ENCODE data around the gene NXPH2.
A peak's percentile ranks its signal among the peaks of the same experiment; 100 is the strongest.

The NXPH2 gene

DNA sequence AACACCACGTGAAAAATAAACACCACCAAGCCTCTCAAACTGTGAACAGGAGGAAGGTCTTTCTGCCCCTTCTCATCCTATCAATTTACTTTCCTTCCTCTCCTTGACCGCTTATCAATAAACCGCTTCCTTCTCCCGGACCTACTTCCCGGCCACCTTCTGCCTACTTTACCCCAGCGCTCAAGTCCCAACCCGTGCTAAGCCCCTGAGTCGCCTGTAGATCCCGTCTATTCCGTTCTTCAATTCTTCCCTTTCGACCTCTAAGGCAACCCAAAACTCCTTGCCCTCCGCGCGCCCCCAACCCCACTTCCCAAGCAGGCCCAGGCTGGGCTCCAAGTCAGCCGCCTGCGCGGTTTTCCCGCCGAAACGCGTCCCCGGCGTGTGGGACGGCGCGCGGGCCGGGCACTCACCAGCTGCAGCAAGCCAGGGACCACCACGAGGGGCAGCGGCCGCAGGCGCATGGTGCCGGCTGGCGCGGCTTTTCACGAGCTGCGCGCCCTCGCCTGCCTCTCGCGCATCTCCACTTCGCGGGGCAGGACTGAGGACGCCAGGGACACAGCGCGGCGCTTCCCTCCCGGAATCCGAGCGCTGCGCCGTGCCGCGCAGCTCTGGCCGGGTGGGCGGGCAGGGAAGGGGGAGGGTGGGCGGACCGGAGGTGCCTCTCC, at the start of gene NXPH2:
Gene NXPH2 (minus strand): TSS at position 610 of the 665 bp plus-strand sequence. CDS start 149 bp downstream, at position 461.
- DNase-seq (ENCODE audit: low spot score), result no peak

DNA sequence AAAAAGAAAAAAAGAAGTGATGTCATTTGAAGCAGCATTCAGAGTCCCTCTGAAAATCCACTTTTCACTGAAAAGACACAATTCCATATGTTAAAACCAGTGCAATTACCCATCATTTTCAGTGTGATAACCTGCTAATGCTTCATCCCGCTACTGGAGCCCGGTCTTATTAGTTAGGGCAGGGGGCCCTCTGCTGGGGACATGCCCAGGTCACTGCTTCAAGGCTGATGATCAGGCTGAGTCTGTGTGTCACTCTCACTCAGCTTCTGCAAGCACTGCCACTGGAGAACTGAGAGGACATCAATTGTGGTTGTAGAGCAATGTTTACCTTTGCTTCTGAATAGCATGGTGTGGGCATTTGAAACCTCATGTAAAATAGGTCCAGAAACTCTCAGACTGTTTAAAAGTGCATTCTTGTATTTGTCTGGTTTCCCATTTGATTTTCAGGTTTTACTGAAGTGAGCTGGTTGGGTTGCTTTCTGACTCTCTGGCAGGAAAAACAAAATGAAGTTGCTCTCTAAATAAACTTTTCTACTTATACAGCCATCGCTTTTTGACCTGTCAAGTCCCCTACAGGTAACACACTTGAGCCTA, 49.2 kb upstream of the NXPH2 start:
- DNase-seq (ENCODE audit: low spot score), result no peak

DNA sequence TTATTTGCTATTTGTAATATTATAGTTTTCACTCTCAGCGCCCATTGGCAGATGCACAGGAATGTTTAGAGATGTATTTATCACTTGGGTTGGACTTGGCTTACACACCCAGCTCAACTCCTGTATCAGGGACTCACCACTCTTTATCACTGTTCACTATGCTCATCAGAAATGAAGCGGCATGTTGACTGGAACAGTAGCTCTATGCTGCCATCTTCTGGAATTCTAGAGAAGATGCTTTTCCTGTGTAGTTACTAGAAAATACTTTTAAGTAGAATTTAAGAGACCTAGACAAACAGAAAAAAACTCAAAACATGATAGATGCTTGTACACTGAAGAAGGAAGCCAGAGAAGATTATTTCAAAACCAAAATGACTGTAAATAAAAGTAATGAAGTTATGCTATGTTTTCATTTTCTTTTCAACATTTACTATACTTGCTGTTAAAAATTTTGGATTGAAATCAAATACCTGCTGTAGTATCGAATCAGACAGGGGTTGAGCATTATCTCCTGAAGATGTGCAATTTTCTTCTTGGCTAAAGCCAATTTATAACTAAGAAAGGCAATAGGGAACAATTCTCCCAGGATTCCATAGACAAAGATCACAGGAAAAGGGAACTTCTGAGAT, 47.4 kb upstream of the NXPH2 start:
- peak; percentile 21 for DNase-seq (ENCODE audit: low spot score)

DNA sequence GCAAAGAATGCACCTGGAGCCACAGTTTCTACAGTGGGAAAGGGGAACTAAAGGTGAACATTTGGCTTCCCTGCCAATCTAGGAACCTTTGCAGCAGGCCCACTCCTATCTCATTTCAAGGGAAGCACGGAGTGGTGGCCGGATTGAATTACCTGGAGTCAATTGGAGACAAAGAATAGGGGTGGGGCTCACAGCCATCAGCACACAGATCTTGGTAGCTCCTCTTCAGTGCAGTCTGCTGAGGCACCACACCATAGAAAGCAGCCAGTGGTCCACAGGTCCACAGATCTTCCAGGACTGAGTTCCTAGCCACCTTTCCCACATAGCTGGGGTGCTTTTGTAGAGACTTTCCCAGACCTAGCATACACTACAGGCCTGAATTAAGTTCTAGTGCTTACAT, 43.5 kb upstream of the NXPH2 start:
- DNase-seq (ENCODE audit: low spot score), result no peak

DNA sequence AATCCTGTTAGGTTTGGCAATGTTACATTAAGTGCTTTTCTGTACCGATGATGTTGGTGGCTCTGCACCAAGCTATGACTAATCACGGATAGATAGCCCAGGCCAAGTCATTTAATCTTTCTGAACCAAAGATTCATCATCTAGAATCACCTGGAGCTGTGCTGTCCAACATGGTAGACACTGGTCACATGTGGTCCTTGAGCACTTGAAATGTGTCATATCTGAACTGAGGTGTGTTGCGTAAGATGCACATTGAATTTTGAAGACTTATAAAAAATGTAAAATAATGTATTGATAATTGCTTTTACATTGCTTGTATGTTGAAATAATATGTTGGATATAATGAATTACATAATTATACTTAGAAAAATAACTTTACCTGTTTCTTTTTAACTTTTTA, 39.8 kb upstream of the NXPH2 start:
- no peak for DNase-seq (ENCODE audit: low spot score)

DNA sequence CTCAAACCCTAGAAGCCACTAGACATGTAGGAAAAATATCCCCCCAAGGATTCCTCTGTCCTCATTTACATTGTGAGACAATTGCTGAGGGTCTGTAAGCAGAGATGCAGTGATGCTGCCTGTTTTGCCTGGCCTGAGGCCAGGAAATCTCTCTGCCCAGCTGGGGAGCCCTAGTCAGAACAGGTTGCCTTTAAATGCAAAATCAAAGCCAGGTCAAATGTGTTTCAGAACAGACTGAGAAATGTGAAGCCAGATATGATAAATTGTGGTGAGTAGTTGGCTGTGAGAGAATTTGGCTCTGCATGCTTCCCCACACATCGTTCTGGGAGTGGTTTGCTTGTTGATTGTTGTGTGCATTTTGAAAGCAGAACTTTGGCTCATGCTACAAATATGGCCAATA, 38.4 kb upstream of the NXPH2 start:
- DNase-seq (ENCODE audit: low spot score), result no peak

DNA sequence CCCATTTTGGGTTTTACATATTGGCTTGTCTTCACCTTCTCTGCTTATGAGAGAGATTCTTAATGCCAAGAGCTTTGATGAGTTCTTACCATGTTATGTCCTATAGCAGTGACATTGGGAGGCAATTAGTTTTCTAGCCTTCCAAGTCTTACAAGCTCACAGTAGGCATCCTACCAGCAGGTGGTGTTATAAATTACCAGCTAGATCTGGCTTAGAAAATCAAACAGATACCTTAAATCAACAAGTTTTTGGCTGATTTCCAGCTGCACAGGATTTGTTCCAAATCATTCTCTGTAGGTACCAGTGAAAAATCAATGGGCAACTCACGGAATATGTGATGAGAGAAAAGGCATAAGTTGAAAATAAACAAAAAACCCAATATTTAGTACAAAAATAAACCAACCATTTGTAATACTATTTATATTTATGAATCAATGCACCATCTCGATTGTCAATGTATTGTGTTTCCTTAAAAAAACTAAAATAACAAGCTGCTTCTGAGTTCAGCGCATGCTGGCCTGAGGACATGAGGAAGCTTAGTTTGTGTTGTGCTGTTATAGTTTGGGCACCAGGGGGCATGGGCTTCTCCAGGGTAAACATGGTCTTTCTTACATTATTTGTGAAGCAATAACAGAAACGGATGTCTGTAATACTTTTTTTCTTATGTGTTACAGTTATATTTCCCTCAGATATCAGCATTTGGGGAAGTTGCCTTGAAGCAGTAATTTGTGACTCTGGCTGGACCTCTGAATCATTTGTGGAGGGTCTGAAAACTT, 34.1 kb upstream of the NXPH2 start:
- no peak for DNase-seq (ENCODE audit: low spot score)

DNA sequence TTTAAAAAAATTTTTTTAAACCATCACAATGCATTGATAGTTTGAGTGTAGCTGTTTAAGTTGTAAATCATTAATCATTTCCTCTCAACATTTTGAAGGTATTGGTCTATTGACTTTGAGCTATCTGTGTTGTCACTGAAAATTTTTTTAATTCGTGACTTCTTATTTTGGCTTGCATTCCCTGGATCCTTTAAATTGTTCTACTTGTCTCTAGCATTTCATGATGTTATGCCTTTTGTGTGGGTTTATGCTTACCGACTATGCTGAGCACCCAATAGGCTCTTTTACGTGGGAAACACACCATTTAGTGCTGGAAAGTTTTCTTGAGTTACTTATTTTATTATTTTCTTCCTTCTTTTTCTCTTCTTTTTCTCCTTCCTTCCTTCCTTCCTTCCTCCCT, 31.2 kb upstream of the NXPH2 start:
- no peak for DNase-seq (ENCODE audit: low spot score)

DNA sequence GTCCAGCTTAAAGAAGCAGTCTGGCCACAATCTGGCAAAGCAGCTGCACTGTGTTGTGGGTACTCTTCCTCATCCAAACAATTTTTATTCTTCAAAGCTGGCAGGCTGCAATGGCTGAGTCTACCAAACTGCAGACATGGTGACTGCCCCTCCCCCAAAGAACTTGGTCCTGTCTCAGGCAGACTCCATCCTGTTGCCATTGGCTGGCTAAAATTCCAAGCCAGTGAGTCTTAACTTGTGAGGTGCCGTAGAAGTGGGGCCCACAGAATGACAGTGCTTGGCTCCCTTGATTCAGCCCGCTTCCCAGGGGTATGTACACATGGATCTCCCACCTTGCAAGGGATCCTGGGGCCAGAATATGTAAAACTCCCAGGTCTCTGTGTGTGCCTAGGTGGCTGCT, 14.5 kb upstream of the NXPH2 start:
- DNase-seq (ENCODE audit: low spot score), result no peak

DNA sequence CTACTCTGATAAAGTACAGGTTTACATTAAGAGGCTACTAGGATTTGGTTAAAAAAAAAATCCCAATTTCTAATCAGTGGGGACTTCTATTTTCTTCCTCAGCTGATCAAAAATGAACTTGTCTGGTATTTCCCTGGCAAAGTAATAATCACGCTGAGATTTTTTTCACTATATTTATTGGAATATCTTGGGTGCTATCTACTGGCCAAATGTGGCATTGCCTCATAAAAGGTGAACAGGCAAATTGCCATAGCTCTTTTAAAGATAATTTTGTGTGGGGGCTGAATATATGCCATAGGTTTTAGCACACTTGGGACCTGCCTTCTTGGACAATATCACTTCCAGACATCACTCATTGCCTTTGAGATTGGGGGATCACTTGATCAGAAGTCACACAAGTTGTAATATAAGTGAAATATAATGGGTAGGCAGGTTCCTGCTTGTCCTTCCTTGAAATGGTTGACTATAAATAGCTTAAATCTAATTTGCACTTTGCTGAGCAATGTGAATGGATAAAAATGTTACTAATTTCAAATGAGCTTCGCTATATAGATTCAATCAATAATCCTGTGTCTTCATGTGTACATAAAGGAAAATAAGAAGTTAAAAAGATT, 7.0 kb upstream of the NXPH2 start:
- no peak for DNase-seq (ENCODE audit: low spot score)

DNA sequence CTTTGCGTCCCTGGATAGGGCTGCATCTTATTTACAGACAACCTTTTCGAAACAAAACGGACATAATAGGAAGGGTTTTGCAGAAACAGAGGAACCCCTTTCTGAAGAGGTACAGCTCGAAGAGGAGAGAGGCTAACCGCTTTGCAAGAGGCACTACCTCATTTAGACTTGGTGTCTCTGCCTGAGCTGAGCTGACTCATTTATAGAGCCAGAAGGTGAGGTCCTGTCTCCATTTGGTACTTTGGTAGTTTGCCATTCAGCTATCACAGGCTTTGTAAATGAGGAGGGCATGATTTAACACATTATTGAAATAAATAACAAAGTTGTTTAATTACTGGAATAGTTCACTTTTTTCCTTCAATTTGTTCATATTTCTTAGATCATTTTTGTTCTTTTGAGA, 2.2 kb upstream of the NXPH2 start:
- no peak for DNase-seq (ENCODE audit: low spot score)

DNA sequence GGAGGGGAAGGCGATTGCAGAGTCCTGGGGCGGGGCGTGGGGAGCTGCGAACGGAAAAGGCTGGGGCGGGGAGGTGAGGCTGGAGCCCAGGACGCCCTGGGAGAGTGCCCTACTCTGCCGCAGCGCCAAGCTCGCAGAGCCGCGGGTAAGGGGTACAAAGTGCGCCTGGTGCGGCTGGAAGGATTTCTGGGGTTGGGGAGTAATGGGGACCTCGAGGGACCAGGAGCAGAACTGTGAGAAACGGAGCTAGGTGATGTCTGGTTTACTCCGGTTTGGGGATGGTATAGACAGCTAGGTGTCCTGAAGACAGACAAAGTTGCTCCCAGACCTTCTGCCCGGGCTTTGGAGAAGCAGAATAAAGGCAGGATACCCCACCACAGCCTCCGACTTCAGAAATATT, 718 bp upstream of the NXPH2 start:
- DNase-seq (ENCODE audit: low spot score), result no peak

DNA sequence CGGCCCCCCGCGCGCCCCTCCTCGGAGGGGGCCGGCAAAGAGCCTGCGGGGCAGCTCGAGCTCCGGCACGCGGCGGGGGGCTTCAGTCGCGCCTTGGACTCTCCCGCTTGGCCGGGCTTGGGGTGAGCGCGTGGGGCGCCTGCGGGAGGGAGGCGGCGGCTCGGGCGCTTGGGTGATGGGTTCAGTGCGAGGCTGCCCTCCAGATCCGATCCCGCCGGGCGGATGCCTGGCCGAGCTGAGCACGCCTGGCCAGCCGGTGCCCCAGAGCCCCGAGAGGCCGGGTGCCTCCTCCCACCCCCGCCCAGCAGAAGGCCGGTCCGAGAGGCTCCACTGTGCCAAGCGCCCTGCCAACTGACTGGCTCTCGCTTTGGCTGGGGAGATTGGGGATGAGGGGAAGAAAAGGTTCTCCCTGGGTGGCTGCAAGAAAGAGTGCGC, 273 bp upstream of the NXPH2 start:
- no peak for DNase-seq (ENCODE audit: low spot score)

DNA sequence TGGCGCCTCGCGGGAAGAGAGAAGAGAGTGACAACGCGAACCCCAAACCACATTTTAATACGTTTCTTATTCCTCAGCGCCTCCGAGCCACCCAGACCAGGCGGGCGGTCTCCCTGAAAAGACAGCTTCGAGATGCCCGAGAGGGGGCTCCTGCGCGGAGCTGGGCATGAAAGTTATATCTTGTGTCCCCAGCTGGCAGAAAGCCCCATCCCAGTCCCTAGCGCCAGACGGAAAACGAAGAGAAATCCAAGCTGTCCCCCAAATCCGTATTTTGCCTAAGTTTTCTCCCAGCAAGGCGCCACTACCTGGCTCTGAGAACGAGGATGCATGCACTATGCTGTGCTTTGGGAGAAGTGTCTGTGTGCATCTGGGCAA, 797 bp downstream of the NXPH2 start:
- DNase-seq (ENCODE audit: low spot score), result no peak

DNA sequence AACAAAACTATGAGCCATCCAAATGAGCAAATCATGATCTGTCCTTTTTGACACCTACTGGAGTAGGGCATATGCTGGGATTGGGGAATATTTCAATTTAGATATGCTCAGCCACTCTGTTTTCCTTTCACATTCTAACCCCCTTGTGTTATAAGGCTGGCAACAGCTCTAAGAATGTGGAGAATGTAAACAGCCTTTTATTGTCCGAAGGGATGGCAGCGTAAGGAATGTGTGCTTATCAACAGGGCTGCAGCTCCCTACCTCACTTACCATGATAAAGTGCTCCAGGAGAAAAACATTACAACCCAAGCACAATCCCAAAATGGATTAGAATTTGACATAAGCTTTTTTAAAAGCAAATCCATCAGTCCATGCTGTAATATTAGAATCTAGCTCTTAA, 2.2 kb downstream of the NXPH2 start:
- DNase-seq (ENCODE audit: low spot score), result no peak

DNA sequence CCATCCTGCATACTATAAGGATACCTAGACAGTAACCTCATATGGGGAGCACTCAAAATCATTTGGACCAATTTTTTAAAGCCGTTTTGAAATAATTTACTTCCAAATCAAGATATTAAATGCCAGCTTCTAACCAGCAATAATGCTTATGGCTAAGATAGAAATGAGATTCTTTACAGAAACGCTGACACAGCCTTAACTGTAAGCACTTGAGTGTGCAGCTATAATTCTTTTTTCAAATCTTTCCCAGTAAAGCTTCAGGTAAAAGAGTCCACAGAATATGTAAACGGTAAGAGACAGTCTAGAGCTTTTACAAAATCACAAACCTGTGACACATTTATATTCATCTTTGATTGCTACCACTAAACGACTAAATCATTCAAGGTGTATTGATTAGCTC, 4.5 kb downstream of the NXPH2 start:
- DNase-seq (ENCODE audit: low spot score), result no peak

DNA sequence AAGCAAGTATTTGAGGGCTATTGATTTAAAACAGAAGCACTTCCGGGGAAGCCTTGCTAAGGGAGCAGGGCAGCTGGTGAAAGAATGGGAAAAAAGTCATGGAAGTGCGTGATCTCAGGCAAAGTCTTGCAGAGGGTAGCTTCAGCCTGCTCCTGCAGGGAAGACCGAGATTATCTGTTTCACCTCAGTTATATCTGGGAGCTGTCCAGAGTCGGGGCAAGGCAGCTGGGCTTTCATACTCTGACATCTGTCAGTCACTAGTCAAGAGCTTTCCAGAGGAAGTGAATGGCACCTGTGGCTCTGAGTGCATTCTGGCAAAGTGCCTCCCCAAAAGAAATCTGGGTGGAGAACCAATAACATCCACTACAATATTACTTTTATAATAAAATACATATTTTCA, 8.7 kb downstream of the NXPH2 start:
- no peak for DNase-seq (ENCODE audit: low spot score)

DNA sequence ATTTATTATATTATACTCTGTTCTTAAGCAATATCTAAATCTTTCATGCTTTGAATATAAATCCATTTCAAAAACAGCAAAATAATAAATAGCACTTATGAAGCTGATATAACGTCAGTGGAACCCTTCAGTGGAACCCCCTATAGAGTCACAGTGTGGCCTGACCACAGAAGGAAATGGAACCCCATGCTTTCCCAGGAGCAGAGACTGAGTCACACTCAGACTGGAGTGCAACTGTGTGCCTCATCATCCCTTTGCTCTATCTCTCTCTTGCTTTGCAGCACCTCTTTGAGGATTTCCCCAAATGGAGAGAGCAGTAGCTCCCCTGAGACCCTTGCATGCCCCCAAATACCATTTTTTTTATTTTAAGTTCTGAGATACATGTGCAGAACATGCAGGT, 13.1 kb downstream of the NXPH2 start:
- no peak for DNase-seq (ENCODE audit: low spot score)

DNA sequence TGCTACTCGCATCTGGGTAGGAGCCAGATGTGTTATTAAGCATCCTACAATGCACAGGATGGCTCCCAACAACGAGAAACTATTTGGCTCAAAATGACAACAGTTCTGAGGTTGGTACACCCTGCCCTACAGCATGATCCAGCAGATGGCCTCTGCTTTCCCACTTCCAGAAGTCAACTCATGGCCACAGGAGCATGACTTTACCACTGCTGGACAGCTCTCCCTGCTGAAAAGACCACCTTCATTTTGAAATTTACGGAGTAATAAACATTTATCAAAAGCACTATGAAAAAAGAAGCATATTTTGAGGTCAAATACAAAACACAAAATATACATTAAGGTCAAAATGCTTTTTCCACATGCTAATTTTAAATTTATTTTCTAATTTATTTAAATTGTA, 13.7 kb downstream of the NXPH2 start:
- DNase-seq (ENCODE audit: low spot score), result no peak

DNA sequence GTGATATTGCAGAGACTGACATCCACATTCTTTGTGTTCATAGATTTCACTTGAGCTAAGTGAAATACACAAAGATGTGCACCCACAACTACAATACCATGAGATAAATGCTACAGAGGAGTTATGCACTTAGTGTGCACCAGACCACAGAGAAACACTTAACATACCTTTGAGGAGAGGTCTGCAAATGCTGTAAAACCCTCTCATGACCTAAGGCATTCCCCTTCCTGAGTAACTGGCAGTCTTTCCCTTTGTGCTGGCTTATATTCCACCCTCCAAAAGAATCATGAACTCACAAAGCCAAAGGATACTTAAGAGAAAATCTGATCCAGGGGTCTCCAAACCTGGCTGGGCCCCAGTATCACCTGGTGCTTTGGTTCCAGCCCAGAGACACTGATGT, 16.2 kb downstream of the NXPH2 start:
- DNase-seq (ENCODE audit: low spot score), result no peak

DNA sequence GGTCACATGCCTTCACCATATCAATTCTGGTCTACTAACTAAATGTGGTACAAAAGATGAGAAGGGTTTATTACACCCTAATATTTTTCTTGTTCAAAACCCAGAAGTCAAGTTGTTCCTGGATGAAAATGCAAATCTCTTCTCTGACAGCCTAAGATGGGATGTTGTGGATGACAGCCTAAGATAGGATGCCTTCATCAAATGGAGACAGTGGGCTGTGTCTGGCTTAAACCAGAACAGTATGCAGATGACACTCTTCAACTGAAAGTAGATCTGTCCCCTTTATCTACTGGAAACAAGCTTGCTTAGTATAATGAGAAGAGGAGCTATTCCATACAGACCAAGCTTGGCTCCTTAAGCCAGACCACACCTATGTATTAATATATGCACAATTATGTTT, 17.7 kb downstream of the NXPH2 start:
- no peak for DNase-seq (ENCODE audit: low spot score)

DNA sequence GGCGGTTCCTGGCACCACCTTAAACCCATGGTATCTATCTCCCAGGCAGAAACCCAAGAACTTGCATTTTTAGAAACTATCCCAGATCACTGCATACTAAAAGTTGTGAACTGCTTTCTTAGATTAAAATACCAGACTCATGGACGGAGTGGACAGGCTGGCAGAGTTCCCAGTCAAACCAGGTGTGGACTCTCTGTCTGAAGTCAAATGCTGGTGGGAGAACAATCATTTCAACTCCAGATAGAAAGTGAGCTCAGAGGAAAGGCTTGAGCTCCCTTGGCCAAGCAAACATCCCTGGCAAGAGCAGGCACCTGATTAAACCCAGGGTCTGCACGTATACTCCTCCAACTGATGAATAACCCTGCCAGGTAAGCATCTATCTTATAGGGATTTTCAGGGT, 19.5 kb downstream of the NXPH2 start:
- DNase-seq (ENCODE audit: low spot score), result no peak

DNA sequence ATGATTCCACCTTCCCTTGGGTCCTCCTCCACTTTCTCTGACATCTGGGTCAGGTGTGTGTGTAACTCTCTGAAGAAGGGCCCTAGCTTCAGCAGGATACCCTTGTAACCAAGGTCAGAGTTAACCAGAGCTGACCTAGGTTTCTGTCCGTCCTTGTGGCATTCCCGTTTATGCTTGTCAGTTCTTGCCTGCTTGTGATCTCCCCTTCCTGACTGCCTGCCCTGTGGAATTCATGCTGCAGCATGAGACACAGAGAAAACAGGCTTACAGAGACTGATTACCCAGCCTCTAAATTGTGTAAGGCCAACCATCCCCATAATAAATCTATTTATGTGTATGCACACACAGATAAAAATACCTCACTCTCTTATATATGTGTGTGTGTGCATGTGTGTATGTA, 22.8 kb downstream of the NXPH2 start:
- no peak for DNase-seq (ENCODE audit: low spot score)

All from CD4-positive, alpha-beta T cell treated with Interleukin-6 at 100 ng/mL for 8 hours (primary cell).